HEK293 (cell line): ENCODE measurements around the gene ZNF200.

ENCODE experiments used
- CTCF ChIA-PET: fragments of 350-600 bp; formaldehyde crosslinking; extraction: SDS; loops from one replicate; lab custom pipeline; 2021; ENCODE audit warnings: antibody characterized with exemption; lab: Yijun Ruan, JAX
- POLR2A ChIA-PET: fragments of 300-600 bp; formaldehyde crosslinking; extraction: SDS; loops from one replicate; lab custom pipeline; 2020; ENCODE audit warnings: antibody characterized with exemption, inconsistent platforms; lab: Yijun Ruan, JAX
- H3K27ac ChIP-seq: fragments of 200-500 bp; sonication (Bioruptor generic); 2 replicates; pipeline ENCODE4 v1.5.1; 2014; ENCODE audit warnings: low read depth, low read length, control low read depth, inconsistent platforms; ENCODE audit errors: extremely low read depth
- H3K36me3 ChIP-seq, 2 experiments: fragments of 200-500 bp in 1 of 2; sonication (Bioruptor generic) in 1 of 2; 1 replicate in 1 of 2; 2 replicates in 1 of 2; pipeline ENCODE4 v1.5.1; 2014 to 2017; ENCODE audit warnings: inconsistent platforms in 2 of 2, low read length in 2 of 2; ENCODE audit not compliant: control insufficient read depth in 2 of 2, insufficient read depth in 1 of 2
- H3K4me1 ChIP-seq: fragments of 200-500 bp; sonication (Bioruptor generic); 2 replicates; pipeline ENCODE4 v1.5.1; 2014; ENCODE audit warnings: mild to moderate bottlenecking, low read length, inconsistent platforms; ENCODE audit not compliant: control insufficient read depth, insufficient read depth
- H3K4me3 ChIP-seq: 2 replicates; pipeline ENCODE4 v1.5.1; 2011; ENCODE audit warnings: low read depth, mild to moderate bottlenecking, control low read depth, low read length, moderate library complexity
- H3K9me3 ChIP-seq: fragments of 200-500 bp; sonication (Bioruptor generic); 2 replicates; pipeline ENCODE4 v1.5.1; 2014; ENCODE audit warnings: low read depth, low read length, inconsistent platforms; ENCODE audit not compliant: control insufficient read depth, insufficient read depth
- KLF9 ChIP-seq: fragments of 450-650 bp; formaldehyde crosslinking; IDR thresholded peaks from 2 replicates; pipeline ENCODE4 v1.5.1; 2016; ENCODE audit warnings: missing biosample characterization, missing genetic modification characterization, low read depth
- PRDM1 ChIP-seq: fragments of 450-650 bp; formaldehyde crosslinking; IDR thresholded peaks from 2 replicates; pipeline ENCODE4; 2016; ENCODE audit warnings: missing biosample characterization, missing genetic modification characterization
- REPIN1 ChIP-seq: fragments of 450-650 bp; formaldehyde crosslinking; IDR thresholded peaks from 2 replicates; pipeline ENCODE4 v1.5.1; 2017; ENCODE audit warnings: missing biosample characterization, missing genetic modification characterization, low read depth
- SCRT1 ChIP-seq: fragments of 450-650 bp; formaldehyde crosslinking; IDR thresholded peaks from 2 replicates; pipeline ENCODE4 v1.5.1; 2016; ENCODE audit warnings: missing biosample characterization, missing genetic modification characterization, borderline replicate concordance
- SCRT2 ChIP-seq: fragments of 450-650 bp; formaldehyde crosslinking; IDR thresholded peaks from 2 replicates; pipeline ENCODE4 v1.5.1; 2016; ENCODE audit warnings: missing biosample characterization, missing genetic modification characterization
- ZBTB20 ChIP-seq: fragments of 450-650 bp; formaldehyde crosslinking; IDR thresholded peaks from 2 replicates; pipeline ENCODE4 v1.5.1; 2016; ENCODE audit warnings: missing biosample characterization, missing genetic modification characterization
- ZBTB8A ChIP-seq: fragments of 450-650 bp; formaldehyde crosslinking; IDR thresholded peaks from 2 replicates; pipeline ENCODE4 v1.5.1; 2016; ENCODE audit warnings: missing biosample characterization, missing genetic modification characterization
- ZFHX2 ChIP-seq: fragments of 450-650 bp; formaldehyde crosslinking; conservative IDR thresholded peaks from 2 replicates; pipeline ENCODE4 v1.5.1; 2016; ENCODE audit warnings: missing biosample characterization, missing genetic modification characterization
- ZNF354C ChIP-seq: fragments of 450-650 bp; formaldehyde crosslinking; IDR thresholded peaks from 2 replicates; pipeline ENCODE4 v1.5.1; 2016; ENCODE audit warnings: missing biosample characterization, missing genetic modification characterization, low read depth, borderline replicate concordance
- ZNF449 ChIP-seq: fragments of 450-650 bp; formaldehyde crosslinking; IDR thresholded peaks from 2 replicates; pipeline ENCODE4 v1.5.1; 2017; ENCODE audit warnings: missing biosample characterization, mild to moderate bottlenecking, missing genetic modification characterization, moderate library complexity
- ZNF510 ChIP-seq: fragments of 450-650 bp; formaldehyde crosslinking; IDR thresholded peaks from 2 replicates; pipeline ENCODE4 v1.5.1; 2018; ENCODE audit warnings: mild to moderate bottlenecking, missing genetic modification characterization, missing biosample characterization; ENCODE audit not compliant: insufficient replicate concordance
- ZNF514 ChIP-seq: fragments of 450-650 bp; formaldehyde crosslinking; IDR thresholded peaks from 2 replicates; pipeline ENCODE4 v1.5.1; 2016; ENCODE audit warnings: missing biosample characterization, missing genetic modification characterization
- ZNF548 ChIP-seq: fragments of 450-650 bp; formaldehyde crosslinking; IDR thresholded peaks from 2 replicates; pipeline ENCODE4 v1.5.1; 2016; ENCODE audit warnings: missing biosample characterization, missing genetic modification characterization
- ZNF596 ChIP-seq: fragments of 450-650 bp; IDR thresholded peaks from 2 replicates; pipeline ENCODE4 v1.5.0; 2018; ENCODE audit warnings: missing biosample characterization, mild to moderate bottlenecking, missing genetic modification characterization, moderate library complexity
- ZNF670 ChIP-seq: fragments of 450-650 bp; formaldehyde crosslinking; IDR thresholded peaks from 2 replicates; pipeline ENCODE4 v1.5.1; 2016; ENCODE audit warnings: missing biosample characterization, missing genetic modification characterization, low read depth
- TF ChIP-seq, protein P1 (sequence below): fragments of 450-650 bp; formaldehyde crosslinking; IDR thresholded peaks from 2 replicates; pipeline ENCODE4 v1.5.1; 2016; ENCODE audit warnings: missing biosample characterization, missing genetic modification characterization
- TF ChIP-seq, protein P2 (sequence below): fragments of 450-650 bp; formaldehyde crosslinking; optimal IDR thresholded peaks from 2 replicates; pipeline ENCODE3; 2016; ENCODE audit warnings: missing biosample characterization, mild to moderate bottlenecking, missing genetic modification characterization

The ZNF200 gene

DNA sequence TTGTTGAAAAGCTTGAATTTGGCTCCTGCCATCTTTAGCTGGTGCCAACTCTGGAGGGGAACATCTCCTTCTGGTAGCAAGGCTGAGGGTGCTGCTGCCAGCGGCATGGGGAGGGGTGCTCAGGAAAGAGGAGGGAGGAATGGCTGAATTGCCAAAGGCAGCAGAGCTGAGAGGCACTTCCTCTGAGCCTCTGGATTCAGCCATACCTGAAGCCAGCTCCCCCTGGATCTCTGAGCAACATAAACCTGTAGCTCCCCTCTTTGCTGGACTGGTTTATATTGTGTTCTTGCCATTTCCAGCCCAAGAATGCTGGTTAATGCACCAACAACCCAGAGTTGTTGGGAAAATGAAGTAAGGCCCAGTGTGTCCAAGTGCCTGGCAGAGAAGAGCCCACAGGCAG lies 14.1 kb upstream of the ZNF200 start:
- CTCF ChIA-PET, result no interaction called here
- no peak overlapping the region for H3K27ac ChIP-seq
- POLR2A ChIA-PET, result interaction anchor here (1.8 kb wide), 1 partner anchor 14 kb away, joined by 4 read pairs; the partner anchor contains the start of gene ZNF200
- TF ChIP-seq SCRT2 (tag by site-specific recombination) (peak; percentile 43; the same call in 1 of the 2 replicates), SCRT1 (tag by site-specific recombination) (no peak)
- H3K4me1 ChIP-seq, result no peaks in the 10 kb centered on the region
- no peaks in the 10 kb centered on the region for H3K9me3 ChIP-seq
- H3K4me3 ChIP-seq, result no peak overlapping the region
- no peaks in the 10 kb centered on the region for H3K36me3 ChIP-seq

- no peak overlapping the region for H3K27ac ChIP-seq
- TF ChIP-seq ZNF449 (no peak), ZNF548 (no peak), ZNF514 (tag by site-specific recombination) (no peak), ZBTB8A (tag by site-specific recombination) (no peak), ZBTB20 (tag by site-specific recombination) (no peak), REPIN1 (tag by site-specific recombination) (no peak), ZNF670 (no peak), ZFHX2 (tag by site-specific recombination) (no peak), ZNF354C (tag by site-specific recombination) (no peak), SCRT2 (tag by site-specific recombination) (no peak), ZNF510 (tag by site-specific recombination) (no peak), PRDM1 (tag by site-specific recombination) (no peak), ZNF596 (no peak)
- TF ChIP-seq, protein P1, sequence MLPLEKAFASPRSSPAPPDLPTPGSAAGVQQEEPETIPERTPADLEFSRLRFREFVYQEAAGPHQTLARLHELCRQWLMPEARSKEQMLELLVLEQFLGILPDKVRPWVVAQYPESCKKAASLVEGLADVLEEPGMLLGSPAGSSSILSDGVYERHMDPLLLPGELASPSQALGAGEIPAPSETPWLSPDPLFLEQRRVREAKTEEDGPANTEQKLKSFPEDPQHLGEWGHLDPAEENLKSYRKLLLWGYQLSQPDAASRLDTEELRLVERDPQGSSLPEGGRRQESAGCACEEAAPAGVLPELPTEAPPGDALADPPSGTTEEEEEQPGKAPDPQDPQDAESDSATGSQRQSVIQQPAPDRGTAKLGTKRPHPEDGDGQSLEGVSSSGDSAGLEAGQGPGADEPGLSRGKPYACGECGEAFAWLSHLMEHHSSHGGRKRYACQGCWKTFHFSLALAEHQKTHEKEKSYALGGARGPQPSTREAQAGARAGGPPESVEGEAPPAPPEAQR (tag by site-specific recombination), result no peak
- TF ChIP-seq, protein P2, sequence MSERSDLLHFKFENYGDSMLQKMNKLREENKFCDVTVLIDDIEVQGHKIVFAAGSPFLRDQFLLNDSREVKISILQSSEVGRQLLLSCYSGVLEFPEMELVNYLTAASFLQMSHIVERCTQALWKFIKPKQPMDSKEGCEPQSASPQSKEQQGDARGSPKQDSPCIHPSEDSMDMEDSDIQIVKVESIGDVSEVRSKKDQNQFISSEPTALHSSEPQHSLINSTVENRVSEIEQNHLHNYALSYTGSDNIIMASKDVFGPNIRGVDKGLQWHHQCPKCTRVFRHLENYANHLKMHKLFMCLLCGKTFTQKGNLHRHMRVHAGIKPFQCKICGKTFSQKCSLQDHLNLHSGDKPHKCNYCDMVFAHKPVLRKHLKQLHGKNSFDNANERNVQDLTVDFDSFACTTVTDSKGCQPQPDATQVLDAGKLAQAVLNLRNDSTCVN (tag by site-specific recombination), result no peak
- ChIA-PET CTCF (no interaction called here), POLR2A (interaction anchor here (1.8 kb wide), 1 partner anchor 14 kb away, joined by 4 read pairs; the partner anchor contains the start of gene ZNF200)
- no peaks in the 10 kb centered on the region for H3K4me1 ChIP-seq
- no peaks in the 10 kb centered on the region for H3K9me3 ChIP-seq
- H3K4me3 ChIP-seq, result no peak overlapping the region
- no peaks in the 10 kb centered on the region for H3K36me3 ChIP-seq
Observed at GRCh38 chr16:3248596-3248995, 13.6 kb upstream of the ZNF200 start.

GRCh38 chr16:3246876-3247275 lies 11.9 kb upstream of the ZNF200 start:
- no peak overlapping the region for H3K4me3 ChIP-seq
- ChIA-PET POLR2A (no interaction called here), CTCF (no interaction called here)
- H3K36me3 ChIP-seq, result no peaks in the 10 kb centered on the region
- no peaks in the 10 kb centered on the region for H3K9me3 ChIP-seq
- no peaks in the 10 kb centered on the region for H3K4me1 ChIP-seq
- no peak overlapping the region for H3K27ac ChIP-seq
- TF ChIP-seq KLF9 (tag by site-specific recombination), result no peak
